Measurements from ENCODE around the gene SLC41A2.
"Not testable (repeated sequence)": the region's sequence is repeated elsewhere in the genome, so short reads cannot be mapped to it uniquely, and the experiment has no call there.

SLC41A2 gene

DNA sequence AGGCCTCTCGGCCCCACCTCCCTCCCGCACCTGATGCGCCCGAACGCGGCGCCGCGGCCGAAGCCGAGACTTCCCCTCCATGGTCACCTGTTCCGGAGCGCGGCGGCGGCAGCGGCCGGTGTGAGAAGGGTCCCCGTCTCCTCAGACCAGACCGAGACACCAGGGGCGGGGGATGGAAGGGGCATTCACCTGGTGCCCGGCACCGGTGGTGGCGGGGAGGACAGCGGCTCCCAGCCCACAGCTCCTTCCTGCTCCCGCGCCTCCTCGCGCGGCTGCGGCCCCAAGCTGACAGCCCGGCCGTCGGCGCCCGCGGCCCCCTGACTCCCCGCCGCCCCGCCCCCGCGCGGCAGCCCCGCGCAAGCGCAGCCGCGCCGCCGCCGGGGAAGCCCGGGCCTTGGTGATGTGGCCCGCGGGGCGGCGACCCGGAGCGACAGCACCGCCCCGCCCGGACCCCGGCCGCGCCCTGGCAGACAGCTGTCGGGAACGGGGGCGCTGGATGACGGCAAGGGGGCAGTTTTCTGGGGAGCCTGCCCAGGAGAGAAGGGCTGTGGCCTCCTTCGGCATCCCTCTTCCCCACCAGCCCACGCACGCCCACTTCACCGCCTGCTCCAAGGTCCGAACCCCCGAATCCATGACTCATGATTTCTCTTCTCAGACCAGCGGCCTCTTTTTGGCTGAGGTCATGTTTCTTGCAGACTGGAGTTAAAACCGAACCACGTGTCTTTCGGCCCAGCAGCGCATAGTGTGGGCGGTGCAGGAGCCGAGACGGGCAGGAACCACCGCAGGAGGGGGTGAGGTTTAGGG lies at the start of gene SLC41A2:
TSS of gene SLC41A2 (minus strand) at position 290 of the 804 bp plus-strand sequence. CDS start 29,763 bp downstream, outside the sequence.
- DNase-seq = peak; percentile 81

- no peak for DNase-seq
Measured at GRCh38 chr12:105001476-105001875, 43.4 kb upstream of the SLC41A2 start.

- no peak for DNase-seq
Measured at GRCh38 chr12:104999347-104999685, 41.2 kb upstream of the SLC41A2 start.

- DNase-seq = peak; percentile 89
Measured at GRCh38 chr12:104998423-104999346, 40.6 kb upstream of the SLC41A2 start.

GRCh38 chr12:104997541-104997940 lies 39.5 kb upstream of the SLC41A2 start:
- DNase-seq = no peak

- no peak for DNase-seq
Measured at GRCh38 chr12:104994336-104994735, 36.2 kb upstream of the SLC41A2 start.

DNA sequence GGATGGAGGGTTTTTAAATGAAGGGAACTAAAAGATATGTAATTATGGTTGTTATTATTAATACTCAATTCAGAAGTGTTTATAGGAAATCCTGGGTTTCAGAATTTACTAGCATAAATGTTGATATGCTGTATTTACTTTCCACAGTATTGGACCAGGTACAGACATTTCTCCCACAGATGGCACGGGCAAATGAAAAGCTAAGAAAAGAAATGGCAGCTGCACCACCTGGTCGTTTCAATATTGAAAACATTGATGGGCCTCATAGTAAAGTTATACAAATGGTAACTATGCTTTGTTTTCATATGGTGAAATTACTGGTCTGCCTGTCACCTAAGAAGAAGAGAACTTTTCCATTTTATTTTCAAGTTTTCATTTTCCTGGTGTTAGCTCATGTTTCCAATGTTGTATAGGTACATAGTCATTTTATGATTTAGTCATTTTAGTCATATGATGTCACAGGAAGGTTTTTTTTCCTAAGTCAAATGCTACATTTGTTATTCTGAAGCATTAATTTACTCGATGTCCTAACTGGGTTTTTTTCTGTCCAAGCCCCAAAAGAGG lies 33.6 kb upstream of the SLC41A2 start:
- no peak for DNase-seq

DNA sequence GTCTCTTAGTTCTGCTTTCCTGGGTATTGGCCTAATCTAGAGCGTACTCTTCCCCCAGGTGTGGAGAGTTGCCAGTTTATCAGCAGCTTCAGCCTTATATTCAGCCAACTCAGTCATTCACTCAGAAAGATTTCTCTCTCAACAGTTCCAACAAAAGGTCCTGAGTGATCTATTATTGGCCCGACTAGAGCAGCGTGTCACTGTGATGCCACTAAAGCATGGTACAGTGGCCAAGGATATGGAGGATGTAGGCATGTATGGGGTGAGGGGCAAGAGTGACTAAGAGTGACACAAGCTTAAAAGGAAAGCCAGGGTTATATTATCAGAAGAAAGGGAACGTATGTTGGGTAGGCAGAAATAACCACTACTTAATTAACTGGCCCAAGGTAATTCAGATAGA lies 32.9 kb upstream of the SLC41A2 start:
- DNase-seq = no peak

DNA sequence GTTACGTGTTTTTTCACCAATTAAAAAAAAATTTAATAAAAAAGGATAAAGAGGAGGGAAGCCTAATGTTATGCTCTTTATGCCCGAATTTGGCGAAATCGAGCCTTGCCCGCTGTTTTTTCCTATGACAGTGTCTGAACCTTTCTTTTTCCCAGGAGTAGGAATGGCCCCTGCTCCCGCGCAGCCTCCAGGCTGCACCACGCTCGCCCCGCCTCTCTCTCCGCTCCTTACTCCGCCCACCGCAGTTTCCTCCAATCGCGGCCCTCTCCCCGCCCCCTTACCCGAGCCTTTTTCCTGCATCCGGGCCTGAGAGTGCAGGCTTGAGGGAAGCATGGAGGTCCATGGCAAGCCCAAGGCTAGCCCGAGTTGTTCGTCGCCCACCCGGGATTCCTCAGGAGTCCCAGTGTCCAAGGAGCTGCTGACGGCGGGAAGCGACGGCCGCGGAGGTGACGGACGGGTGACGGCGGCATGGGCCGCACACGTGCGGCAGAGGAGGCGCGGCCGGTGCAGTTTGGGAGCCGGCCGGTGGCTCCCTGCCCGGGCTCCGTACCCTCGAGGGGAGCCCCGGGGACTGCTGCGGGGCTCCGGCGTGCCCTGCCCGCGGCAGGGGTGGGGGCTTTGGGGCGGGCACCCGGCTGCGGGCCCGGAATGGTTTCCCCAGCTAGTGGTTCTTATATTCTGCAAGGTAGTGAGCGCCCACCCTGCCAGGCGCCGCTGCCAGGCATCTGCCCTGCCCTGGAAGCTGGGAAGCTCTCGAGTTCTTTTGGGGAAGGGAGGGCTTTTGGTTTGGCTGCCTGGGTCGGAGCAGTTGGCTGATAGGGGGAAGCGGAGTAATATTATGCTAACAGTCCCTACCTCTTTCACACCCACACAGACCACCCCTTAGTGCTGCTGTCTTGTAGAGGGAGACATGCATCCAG lies 28.2 kb upstream of the SLC41A2 start, which contains the start of gene NOPCHAP1:
TSS of gene NOPCHAP1 (plus strand) at position 295 of the 920 bp plus-strand sequence. CDS start at position 332, 37 bp downstream.
- peak; percentile 95 for DNase-seq

DNA sequence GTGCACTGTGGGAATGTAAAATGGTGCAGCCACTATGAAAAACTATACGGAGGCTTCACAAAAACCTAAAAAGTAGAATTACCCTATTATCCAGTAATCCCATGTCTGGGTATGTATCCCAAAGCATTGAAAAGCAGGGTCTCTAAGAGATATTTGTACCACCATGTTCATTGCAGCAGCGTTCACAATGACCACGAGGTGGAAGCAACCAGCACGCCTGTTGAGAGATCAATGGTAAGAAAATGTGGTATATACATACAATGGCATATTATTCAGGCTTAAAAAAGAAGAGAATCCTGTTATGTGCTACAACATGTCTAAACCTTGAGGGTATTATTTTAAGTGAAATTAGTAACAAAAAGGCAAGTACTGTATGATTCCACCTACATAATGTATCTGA lies 27.1 kb upstream of the SLC41A2 start:
- DNase-seq = no peak

DNA sequence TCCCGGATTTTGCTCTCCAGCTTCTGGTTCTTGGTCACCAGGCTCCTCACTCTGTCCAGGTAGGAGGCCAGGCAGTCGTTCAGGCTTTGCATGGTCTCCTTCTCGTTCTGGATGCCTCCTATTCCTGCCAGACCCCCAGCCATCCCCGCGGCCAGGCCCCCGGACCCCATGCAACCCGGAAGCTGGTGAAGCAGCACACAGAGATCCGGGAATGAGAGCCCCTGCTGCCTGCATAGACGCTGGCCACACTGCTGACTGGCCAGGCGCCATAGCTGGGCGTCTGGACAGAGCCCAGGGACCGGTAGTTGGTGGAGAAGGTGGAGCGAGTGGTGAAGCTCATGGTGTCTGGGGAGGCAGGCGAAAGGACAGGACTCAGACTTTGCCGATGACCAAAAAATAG lies 19.6 kb upstream of the SLC41A2 start:
- DNase-seq = not testable (repeated sequence)

DNA sequence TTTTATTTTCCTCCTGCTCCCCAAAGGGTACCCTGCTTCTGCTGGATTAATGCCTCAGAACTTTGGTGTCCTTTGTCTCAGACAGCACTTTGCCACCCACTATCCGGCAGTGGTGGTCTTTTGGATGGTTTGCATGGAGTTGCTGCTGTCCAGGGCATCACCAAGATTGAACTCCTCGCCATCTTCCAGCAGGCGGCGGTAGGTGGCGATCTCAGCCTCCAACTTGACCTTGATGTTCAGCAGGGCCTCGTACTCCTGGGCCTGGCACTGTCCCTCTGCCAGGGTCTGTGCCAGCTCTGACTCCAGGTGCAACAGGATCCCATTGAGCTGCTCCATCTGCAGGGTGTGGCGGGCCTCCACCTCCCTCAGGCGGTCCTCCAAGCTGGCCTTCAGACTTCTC lies 18.6 kb upstream of the SLC41A2 start:
- DNase-seq = no peak

- no peak for DNase-seq
Measured at GRCh38 chr12:104975587-104976343, 17.7 kb upstream of the SLC41A2 start.

GRCh38 chr12:104974626-104975290 lies 16.7 kb upstream of the SLC41A2 start:
- DNase-seq = no peak

- no peak for DNase-seq
Measured at GRCh38 chr12:104973250-104973649, 15.2 kb upstream of the SLC41A2 start.

DNA sequence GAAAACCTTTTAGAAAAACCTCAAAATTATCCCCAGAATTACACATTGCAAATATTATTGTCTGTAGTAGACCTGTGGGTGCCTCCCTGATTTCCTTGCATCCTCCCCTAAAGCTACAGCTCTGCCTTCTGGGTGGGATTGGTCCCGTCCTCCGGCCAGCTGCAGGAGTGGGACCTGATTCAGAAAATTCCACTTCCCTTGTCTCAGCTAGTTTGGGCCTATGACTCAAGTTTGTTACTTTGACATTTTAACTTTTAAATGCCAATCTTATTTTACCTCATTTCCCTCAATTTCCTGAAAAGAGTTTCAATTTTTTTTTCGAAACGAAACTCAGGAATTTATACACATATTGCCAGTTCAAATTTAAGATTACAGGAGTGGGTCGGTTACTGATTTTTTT lies 13.2 kb upstream of the SLC41A2 start:
- DNase-seq = no peak

- no peak for DNase-seq
Measured at GRCh38 chr12:104969343-104969742, 11.3 kb upstream of the SLC41A2 start.

GRCh38 chr12:104966677-104967076 lies 8.6 kb upstream of the SLC41A2 start:
- DNase-seq = no peak

GRCh38 chr12:104964856-104965205 lies 6.7 kb upstream of the SLC41A2 start:
- DNase-seq = no peak

DNA sequence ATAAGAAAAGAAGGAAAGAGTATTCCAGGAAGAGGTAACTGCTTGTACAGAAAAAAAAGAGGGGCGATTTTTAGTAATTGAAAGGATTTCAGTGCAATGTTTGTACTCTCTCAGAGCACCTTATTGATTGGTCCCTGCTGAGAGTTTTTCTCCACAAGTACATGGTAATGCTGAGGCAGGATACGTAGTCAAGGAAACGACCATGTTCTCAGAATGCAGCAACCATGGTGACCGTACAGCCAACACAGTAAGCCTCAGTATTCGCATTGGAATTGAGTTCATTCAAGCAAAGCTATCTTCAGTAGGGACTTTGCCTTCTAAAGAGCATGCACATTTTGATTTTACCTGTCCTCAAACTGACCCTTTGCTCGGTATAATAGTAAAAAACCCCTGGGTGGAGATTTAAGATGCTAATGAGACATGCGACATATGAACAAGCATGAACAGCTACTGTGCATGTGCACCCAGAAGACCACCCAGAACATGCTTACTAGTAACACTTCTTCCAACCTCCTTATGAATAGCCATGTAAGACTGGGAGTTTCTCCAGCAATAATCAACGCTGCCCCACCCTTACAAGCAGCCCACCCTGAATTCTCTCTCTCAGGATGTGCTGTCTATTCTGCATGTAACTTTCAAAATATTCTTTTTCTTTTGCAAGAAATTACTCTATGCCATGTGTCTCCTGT lies 6.2 kb upstream of the SLC41A2 start:
- DNase-seq = no peak
